ENCODE data around the gene EXOC4.

- TF ChIP-seq ZNF174 (tag by site-specific recombination; IDR thresholded peaks at IDR 0.05) (no peak), ZBTB21 (tag by site-specific recombination; IDR thresholded peaks at IDR 0.05) (no peak), ZNF501 (tag by site-specific recombination; IDR thresholded peaks at IDR 0.05) (no peak), ZNF510 (tag by site-specific recombination; IDR thresholded peaks at IDR 0.05; ENCODE audit: insufficient replicate concordance) (no peak)
- TF ChIP-seq, protein P1, sequence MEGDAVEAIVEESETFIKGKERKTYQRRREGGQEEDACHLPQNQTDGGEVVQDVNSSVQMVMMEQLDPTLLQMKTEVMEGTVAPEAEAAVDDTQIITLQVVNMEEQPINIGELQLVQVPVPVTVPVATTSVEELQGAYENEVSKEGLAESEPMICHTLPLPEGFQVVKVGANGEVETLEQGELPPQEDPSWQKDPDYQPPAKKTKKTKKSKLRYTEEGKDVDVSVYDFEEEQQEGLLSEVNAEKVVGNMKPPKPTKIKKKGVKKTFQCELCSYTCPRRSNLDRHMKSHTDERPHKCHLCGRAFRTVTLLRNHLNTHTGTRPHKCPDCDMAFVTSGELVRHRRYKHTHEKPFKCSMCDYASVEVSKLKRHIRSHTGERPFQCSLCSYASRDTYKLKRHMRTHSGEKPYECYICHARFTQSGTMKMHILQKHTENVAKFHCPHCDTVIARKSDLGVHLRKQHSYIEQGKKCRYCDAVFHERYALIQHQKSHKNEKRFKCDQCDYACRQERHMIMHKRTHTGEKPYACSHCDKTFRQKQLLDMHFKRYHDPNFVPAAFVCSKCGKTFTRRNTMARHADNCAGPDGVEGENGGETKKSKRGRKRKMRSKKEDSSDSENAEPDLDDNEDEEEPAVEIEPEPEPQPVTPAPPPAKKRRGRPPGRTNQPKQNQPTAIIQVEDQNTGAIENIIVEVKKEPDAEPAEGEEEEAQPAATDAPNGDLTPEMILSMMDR (tag by site-specific recombination; IDR thresholded peaks at IDR 0.05): no peak
These were observed 275.9 kb downstream of the EXOC4 start for GRCh38 chr7:133528796-133529195.
